Fibroblast of mammary gland (primary cell): ENCODE results near the gene SURF4.
A peak's percentile ranks its signal among the peaks of the same experiment; 100 is the strongest.
"Not testable (repeated sequence)": the region's sequence is repeated elsewhere in the genome, so short reads cannot be mapped to it uniquely, and the experiment has no call there.

Experiments used
- DNase-seq: peaks from one replicate; pipeline ENCODE4 v3.0.0-alpha.2; 2010; ENCODE audit warnings: low read depth
- H3K4me3 ChIP-seq: 2 replicates; pipeline ENCODE4 v1.5.1; 2011; ENCODE audit warnings: low read depth, mild to moderate bottlenecking, low read length, moderate library complexity; ENCODE audit not compliant: control insufficient read depth
- CTCF ChIP-seq: conservative IDR thresholded peaks from 2 replicates; pipeline ENCODE4 v1.5.1; 2011; ENCODE audit warnings: low read depth, low read length, inconsistent platforms; ENCODE audit not compliant: control insufficient read depth, insufficient read depth

SURF4 gene

GRCh38 chr9:133335924-133336811 lies 39.7 kb downstream of the SURF4 start, which contains the start of gene SURF6:
Gene SURF6, minus strand, starts transcription at chr9:133336188. Its CDS starts 56 bp downstream, at chr9:133336132.
- H3K4me3 ChIP-seq, result peak within 1 kb of the TSS; percentile 95
- no peak for TF ChIP-seq CTCF
- DNase-seq, result peak; percentile 80

GRCh38 chr9:133334888-133335287 lies 41.0 kb downstream of the SURF4 start:
- peak overlapping the region; percentile 95 for H3K4me3 ChIP-seq
- DNase-seq, result not testable (repeated sequence)

GRCh38 chr9:133334161-133334560 lies 41.7 kb downstream of the SURF4 start:
- H3K4me3 ChIP-seq, result no peak overlapping the region
- no peak for TF ChIP-seq CTCF
- DNase-seq, result no peak

- TF ChIP-seq CTCF, result no peak
- H3K4me3 ChIP-seq, result no peak overlapping the region
- DNase-seq, result no peak
These were observed 42.3 kb downstream of the SURF4 start for GRCh38 chr9:133333566-133333965.

- no peak overlapping the region for H3K4me3 ChIP-seq
- no peak for TF ChIP-seq CTCF
- DNase-seq, result no peak
These were observed 42.8 kb downstream of the SURF4 start for GRCh38 chr9:133333011-133333410.

GRCh38 chr9:133332381-133332730 lies 43.5 kb downstream of the SURF4 start:
- H3K4me3 ChIP-seq, result no peak overlapping the region
- TF ChIP-seq CTCF, result no peak
- DNase-seq, result no peak

- DNase-seq, result no peak
- no peak for TF ChIP-seq CTCF
- no peak overlapping the region for H3K4me3 ChIP-seq
These were observed 44.0 kb downstream of the SURF4 start for GRCh38 chr9:133331641-133332380.
